Activated CD8-positive, alpha-beta memory T cell treated with anti-CD3 and anti-CD28 coated beads for 4 hours (primary cell): Measurements from ENCODE around the gene ARMC12.
"Not testable (repeated sequence)": the region's sequence is repeated elsewhere in the genome, so short reads cannot be mapped to it uniquely, and the experiment has no call there.

Source experiments
- DNase-seq, 2 donors: peaks; one replicate each; pipeline ENCODE4 v3.0.0-alpha.2; 2020; ENCODE audit warnings: low read depth in 2 of 2

The ARMC12 gene

GRCh38 chr6:35734319-35734718, 2.5 kb upstream of the ARMC12 start:
- DNase-seq, result not testable (repeated sequence)

DNA sequence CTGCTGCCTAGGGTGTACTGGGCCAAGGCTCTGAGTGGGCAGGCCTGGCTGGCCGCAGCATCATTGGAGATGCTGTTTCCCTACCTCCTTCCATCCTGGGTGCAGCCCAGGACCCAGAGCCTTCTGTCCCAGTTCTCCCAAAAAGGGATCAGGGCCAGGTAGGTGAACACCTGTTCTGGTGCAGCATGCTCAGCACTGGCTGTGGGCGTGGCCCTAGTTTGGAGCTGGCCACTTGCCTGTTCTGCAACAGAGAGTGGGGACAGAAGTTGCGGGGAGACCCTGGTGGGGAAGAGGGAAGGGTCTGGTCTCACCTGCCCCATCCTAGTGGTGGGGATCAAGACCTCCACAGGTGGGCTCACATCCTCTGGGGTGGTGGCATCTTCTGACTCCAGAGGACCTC, 1.4 kb upstream of the ARMC12 start:
- no peak for DNase-seq

GRCh38 chr6:35736253-35736894, 458 bp upstream of the ARMC12 start:
- DNase-seq, result peak; percentile 69 to 78

GRCh38 chr6:35737413-35738211, 780 bp downstream of the ARMC12 start:
- DNase-seq, result no peak

DNA sequence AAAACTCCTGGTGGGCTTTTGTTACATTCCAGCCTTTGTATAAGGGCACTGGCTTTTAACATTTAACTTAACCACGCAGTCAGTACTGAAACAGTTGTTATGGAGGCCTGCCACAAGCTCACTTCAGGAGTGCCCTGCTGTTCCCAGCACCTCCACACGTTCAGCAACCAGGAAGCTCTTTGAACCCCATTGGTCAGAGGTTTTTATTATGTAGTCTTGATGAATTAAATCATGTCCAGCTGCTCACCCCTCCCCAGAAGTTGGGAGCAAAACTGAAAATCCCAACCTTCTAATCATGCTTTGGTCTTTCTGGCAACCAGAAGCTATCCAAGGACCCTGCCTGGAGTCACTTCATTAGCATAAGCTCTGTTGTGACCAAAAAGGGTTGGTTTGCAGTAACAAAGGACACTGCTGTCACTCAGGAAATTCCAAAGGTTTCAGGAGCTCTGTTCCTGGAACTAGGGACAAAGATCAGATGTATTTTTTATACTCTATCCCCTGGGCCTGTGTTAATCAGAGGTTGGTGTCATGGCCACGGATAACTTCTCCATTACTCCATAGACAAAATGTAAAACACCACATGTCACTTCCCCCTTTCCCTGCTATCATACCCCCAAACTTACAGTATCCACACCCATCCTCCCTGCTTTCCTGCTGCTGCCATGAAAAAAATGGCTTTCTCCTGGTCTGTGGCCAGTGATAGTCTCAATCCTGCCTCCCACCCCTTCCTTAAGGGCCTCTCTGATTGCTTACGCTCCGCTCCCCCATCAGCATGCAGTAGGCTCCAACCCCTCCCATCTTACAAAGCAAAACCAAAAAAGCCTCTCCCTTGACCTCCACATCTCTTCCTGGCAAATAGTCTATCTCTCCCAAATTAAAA, 3.1 kb downstream of the ARMC12 start:
- no peak for DNase-seq

DNA sequence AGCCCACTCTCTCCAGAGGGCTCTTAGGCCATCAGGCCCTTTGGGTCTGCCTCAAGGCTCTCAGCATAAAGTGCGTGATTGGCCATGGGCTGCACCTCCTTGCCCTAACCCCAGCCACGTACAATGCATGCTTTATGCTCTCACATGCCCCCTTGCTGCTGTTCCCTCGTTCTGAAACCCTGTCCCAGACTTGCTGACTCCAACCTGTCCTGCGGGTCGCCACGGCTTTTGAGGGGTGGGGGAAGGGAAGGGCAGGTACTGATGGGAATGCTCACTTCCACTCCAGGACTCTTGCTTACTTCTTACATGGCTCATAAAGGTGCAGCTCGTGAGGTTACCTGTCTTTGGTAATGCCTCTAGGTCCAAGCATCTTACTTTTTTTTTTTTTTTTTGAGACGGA, 6.0 kb downstream of the ARMC12 start:
- no peak for DNase-seq

- DNase-seq, result no peak
Observed at GRCh38 chr6:35745509-35745908, 8.7 kb downstream of the ARMC12 start.

- DNase-seq, result no peak
Observed at GRCh38 chr6:35746516-35746915, 9.7 kb downstream of the ARMC12 start.

GRCh38 chr6:35747877-35748276, 11.0 kb downstream of the ARMC12 start:
- DNase-seq, result no peak

GRCh38 chr6:35750557-35750956, 13.7 kb downstream of the ARMC12 start:
- no peak for DNase-seq

DNA sequence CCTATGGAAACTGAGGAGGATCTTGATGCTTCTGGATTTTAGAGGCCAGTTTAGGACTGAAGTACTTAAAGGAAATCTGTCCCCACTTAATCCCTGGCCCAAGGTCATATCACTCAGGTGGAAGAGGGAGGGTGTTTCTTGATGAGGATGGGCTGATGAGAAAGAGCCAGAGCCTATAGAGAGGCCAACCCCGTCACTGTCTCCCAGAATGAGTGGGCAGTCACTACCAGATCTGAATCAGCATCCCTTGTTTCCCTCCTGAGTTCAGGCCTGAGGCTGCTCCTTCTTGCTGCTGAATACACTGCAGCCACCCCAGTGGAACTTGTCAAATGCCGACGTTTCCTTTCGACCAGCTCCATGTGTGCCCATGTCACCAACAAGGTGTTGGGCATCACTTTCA, 14.8 kb downstream of the ARMC12 start:
- no peak for DNase-seq

DNA sequence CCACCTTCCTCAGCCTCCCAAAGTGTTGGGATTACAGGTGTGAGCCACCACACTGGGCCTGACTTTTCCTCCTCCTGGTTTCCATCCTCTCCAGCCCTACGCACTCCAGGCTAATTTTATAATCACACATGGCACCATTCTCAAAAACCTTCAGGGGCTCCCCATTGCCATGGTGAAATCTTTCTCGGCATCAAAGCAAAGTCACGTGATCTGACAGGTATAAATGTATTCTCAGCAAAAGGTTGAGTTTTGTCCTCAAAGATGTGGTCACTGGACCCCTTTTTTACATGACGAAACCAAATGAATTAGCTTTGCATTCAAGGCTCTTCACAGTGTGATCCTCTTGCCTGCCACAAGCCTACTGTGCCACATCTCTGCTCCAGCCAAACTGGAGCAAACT, 15.5 kb downstream of the ARMC12 start:
- no peak for DNase-seq

- DNase-seq, result no peak
Observed at GRCh38 chr6:35754452-35755277, 17.8 kb downstream of the ARMC12 start.

- DNase-seq, result no peak
Observed at GRCh38 chr6:35755278-35755924, 18.6 kb downstream of the ARMC12 start.

DNA sequence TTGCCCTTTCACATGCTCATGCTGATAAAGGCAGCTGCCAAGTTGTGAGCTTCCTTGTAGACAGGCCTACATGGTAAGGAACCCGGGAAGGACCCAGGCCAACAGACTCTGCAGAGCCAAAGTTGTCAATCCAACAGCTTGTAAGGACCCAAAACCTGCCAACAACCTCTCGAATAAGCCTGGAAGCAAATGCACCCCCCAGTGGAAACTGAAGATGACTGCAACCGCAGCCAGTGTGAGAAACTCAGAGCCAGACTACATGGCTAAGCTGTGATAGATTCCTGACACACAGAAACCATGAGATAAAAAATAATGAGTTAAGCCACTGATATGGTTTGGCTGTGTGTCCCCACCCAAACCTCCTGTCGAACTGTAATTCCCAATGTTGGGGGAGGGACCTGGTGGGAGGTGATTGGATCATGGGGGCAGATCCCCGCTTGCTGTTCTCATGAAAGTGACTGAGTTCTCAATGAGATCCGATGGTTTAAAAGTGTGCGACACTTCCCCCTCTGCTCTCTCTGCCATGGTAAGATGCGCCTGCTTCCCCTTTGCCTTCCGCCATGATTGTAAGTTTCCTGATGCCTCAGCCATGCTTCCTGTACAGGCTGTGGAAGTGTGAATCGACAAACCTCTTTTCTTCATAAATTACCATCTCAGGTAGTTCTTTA, 20.8 kb downstream of the ARMC12 start:
- no peak for DNase-seq

DNA sequence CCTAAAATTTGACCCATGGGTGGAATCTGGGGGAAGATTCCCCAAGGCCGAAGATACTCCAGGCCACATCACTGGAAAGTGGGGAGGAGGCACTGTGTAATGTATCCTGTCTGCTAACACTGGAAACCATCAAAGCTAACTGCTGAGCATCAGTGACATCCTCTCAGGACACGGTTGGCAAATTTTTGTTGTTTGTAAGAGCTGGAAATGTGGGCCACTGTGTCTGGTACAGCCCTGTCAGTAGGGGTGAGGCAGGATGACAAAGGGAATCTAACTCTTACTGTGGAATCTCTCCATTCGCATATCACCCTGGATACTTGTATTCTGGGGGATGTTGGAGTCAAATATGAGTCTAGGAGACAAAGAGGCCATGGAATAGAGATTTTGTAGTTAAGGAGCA, 22.6 kb downstream of the ARMC12 start:
- DNase-seq, result no peak

GRCh38 chr6:35765739-35766138, 28.9 kb downstream of the ARMC12 start:
- DNase-seq, result no peak

DNA sequence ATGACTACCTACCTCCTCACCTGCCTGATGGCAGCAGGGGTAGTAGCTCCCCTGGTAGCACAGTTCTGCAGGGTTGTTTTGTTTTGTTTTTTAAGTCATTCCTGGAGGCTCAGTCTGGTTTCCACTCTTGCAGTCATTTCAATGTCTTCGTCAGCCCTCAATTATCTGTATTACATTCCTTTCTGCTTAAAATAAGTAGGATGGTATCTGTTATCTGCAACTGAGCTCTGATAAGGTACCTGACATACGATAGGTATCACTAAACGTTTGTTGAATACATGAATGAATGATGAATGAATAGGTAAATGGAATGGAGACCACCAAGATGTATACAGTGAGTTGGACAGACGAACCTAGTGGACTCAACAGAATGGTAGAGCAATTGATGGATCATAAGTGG, 32.4 kb downstream of the ARMC12 start:
- DNase-seq, result no peak

GRCh38 chr6:35771343-35771627, 34.5 kb downstream of the ARMC12 start:
- DNase-seq, result no peak

- DNase-seq, result no peak
Observed at GRCh38 chr6:35774116-35774794, 37.4 kb downstream of the ARMC12 start.
